COLO668 (cell line): ENCODE measurements around the gene PAX9.

Experiments used
- DNase-seq: peaks from one replicate; lab custom pipeline; 2025; ENCODE audit not compliant: unreplicated experiment; lab: John Stamatoyannopoulos, UW

Gene PAX9

DNA sequence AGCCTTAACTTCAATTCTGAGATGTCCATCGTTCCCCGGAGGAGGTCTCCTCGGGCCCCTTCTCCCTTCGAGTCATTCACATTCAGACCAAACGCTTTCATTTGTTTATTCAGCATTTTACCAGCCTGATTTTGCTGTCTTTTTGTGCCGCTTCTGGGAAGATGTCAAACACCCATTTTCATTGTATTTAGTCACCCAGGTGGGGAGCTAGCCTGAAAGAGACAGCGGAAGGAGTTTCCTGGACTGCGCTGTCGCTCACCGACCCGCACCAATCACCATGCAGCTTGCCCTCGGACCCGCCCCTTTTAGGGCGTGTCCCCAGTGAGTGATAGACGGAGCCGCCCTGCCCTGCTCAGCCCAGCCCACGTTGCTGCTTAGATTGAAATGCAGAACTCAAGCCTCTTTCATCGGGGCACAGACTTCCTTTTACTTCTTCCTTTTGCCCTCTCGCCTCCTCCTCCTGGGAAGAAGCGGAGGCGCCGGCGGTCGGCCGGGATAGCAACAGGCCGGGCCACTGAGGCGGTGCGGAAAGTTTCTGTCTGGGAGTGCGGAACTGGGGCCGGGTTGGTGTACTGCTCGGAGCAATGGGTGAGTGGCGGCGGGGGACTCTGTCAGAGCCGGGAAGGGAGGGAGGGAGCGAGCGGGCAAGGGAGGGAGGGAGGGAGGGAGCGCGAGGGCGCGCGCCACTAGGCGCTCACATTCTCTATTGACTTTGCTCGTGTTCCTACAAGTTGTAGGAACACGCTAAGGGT, at the start of gene PAX9:
Gene PAX9, plus strand, starts transcription at position 355 of the 752 bp plus-strand sequence. Its CDS starts 230 bp downstream, at position 585.
- DNase-seq: peak; percentile 99

- no peak for DNase-seq
Measured at GRCh38 chr14:36617824-36618223, 43.8 kb upstream of the PAX9 start.

DNA sequence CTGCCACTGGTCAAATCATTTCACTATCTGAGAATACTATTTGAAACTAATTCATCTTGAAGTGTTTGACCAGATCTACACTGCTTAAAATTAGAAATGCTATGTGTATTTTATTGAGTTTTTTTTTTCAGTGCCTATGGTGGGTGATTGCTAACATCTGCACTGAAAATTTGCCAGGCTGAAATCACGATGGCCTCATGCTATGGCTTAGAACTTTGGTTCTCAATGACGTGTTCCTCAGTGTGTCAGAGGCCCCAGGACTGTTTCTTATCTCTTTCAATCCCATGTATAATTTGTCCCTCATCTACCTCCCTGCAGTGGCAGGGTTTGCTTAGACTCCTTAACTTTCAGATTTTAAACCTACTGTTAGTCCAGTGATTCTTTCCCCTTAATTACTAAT, 43.0 kb upstream of the PAX9 start:
- no peak for DNase-seq

- no peak for DNase-seq
Measured at GRCh38 chr14:36619131-36619530, 42.5 kb upstream of the PAX9 start.

DNA sequence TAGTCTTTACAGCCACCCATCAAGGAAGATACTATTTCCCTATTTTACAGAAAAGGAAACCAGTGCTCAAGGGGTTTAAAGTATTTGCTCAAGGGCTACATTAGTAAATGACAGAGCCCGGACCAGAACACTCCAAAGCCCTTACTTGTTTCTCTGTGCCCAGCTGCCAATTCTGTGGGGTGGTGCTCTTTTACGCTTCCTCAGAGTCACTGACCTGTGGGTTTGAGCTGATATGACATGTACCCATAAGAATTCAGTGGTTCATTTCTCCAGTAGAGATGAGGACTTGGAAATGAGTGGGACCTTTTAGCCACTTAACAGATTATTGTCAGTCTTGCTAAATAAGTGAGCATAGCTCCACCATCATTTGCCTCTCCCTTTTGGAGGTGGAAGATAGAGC, 41.8 kb upstream of the PAX9 start:
- DNase-seq: no peak

GRCh38 chr14:36625014-36625413, 36.6 kb upstream of the PAX9 start:
- DNase-seq: no peak

GRCh38 chr14:36625436-36625835, 36.2 kb upstream of the PAX9 start:
- DNase-seq: no peak

DNA sequence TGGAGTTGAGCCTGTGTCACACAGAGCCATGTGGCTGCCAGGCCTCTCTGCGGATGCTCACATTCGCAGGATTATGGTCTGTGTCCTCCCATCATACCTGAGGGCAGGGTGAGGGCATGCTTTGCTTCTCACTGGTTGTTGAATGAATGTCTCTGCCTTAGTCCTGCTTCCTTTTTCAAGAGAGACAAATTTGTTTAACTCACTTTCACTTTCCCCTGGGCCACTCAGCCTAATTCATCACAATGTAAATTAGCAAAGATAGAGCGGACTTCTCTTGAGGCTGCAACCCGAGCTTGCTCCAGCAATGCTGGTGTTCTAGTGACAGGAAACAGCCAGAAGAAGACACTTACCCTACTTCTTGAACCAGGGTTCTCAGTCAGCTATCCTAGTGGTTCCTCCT, 35.5 kb upstream of the PAX9 start:
- no peak for DNase-seq

DNA sequence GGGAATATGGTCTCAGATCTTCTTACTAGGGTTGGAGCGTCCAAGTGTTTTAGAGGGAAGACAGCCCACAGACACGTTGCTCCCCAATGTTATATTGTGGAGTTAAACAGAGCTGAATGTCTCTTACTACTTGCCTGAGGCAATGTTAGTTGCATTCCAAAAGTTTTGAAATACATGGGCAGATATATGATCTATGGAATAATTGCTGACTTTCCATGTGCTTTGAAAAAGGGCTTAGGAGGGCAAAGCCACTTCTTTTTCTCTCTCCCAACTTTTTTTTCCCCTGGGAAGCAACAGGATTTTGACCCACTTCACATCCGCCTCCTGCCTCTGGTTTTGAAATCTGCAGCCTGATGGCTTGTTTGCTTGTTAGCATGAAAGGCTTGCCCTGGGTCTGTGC, 33.7 kb upstream of the PAX9 start:
- no peak for DNase-seq

DNA sequence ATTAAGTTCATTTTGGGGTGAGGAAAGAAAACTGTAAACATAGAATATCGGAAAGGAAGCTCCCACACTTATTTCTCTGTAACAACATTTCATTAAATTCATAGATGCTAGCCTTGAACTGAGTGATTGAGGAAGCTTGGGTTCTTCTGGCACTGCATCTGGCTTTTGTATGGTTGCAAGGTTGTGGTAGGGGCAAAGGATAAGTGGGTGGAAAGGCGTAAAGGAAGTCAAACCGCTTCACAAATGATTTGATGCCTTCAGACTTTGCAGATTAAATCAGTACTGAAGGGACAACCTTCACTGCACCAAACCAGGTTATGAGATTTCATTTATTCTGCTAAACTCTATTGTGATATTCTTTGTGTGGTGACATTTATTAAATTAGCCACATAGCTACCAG, 28.1 kb upstream of the PAX9 start:
- no peak for DNase-seq

GRCh38 chr14:36646664-36647416, 14.8 kb upstream of the PAX9 start:
- DNase-seq: peak; percentile 80

DNA sequence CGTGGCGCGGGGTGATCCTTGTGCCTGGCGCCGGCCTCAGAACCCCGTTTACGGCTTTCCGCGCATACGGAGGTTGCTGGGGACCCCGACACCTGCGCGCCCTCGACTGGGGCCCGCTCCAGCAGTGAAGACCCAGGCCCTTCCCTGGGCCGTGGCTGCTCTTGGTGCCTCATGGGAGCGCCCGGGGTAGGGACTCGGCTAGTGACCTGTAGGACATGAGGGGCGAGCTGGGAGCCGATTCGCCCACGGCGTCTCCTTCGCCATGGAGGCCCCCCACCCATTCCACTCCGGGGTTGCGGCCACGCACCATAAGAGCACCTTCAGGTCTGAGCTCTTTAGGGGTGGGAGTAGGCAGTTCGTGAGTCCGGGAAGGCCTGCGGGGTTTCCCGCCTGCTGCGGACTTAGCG, 14.2 kb upstream of the PAX9 start:
- no peak for DNase-seq

DNA sequence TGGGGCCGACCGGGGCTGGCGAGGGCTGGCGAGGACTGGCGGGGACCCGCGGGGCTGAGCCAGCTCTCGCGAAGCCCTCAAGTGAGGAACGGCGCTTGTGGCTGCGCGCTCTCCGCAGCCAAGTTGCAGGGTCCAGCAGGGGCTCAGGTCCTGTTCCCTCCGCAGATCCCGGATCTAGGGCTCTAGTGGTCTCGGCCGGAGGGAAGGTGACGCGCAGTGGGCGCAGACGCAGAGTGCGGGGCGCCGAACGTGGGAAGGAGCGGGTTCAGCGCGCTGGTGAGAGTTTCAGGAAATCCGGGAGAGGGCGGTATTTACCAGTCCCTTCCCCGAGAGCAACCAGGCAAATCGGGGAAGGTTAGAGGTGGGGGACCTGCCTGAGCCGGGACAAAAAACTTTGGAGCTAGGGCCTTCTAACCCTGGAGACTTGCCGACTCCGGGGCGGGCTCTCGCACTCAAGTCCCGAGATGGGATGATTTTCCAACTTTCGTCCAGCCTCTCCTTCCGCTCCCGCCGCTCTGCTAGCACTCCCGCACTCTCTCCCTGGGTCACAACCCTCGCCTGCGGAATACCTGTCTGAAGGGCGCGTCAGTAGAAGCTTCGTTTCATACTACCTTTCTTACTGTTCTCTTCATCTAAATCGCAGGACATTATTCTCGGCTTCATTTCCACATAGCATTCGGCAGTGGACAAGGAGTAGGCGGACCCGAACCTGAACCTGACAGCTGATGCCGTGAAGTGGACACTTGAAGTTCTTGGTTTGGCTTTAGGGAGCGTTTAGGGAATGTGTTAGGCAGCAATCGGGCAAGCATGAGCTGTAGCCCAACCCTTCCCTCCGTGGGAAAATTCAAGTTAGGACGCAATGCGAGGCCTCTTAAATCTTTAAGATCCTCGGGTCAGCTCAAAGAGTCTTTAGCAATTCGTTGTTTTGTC, 13.6 kb upstream of the PAX9 start:
- peak; percentile 82 for DNase-seq

- no peak for DNase-seq
Measured at GRCh38 chr14:36649872-36650650, 11.6 kb upstream of the PAX9 start.

DNA sequence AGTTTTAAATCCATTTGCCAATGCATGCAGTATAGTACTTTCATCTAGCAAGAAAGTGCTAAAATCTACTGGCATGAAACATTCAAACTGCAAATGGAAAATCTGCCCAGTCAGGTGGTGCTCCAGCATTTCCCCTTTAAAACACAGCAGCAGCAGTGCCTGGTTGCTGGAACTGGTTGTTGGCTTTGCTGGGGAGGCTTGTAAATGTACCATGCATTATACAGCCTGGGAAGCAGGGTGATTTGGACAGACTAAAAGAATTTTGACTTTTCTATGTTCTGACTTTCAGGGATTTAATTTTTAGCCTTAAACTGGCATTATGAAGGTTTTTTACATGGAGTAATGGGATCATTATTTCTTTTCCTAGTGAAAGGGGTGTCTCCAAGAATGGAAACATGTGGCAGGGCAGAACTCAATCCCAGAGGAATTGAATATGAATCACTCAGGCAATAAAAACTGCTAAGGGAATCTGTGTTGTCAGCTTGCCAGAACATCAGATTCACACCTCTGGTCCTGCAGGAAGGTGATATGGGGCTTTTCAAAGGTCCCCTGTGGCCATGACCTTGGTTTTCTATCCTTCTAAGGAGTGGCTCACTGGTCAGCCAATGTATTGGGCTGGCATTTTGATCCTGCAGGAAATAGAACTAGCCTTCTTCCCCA, 9.0 kb upstream of the PAX9 start:
- DNase-seq: no peak

- DNase-seq: no peak
Measured at GRCh38 chr14:36653413-36653812, 8.2 kb upstream of the PAX9 start.

- no peak for DNase-seq
Measured at GRCh38 chr14:36653962-36654793, 7.5 kb upstream of the PAX9 start.

GRCh38 chr14:36654794-36655381, 6.8 kb upstream of the PAX9 start:
- no peak for DNase-seq

- DNase-seq: no peak
Measured at GRCh38 chr14:36655571-36655962, 6.1 kb upstream of the PAX9 start.
